HepG2 (cell line): ENCODE measurements around the gene CCL3. TPM values are rescaled to one million over a fixed set of nuclear protein-coding genes. Genes with fewer than 3 reads are reported as not detected.
"Not testable (repeated sequence)": the region's sequence is repeated elsewhere in the genome, so short reads cannot be mapped to it uniquely, and the experiment has no call there.

Experiments used
- ATAC-seq: fragments of 200-7000 bp; cut with Tn5 transposase; 3 replicates; pipeline ENCODE4 v1.9.1; 2020; ENCODE audit warnings: mild to moderate bottlenecking, moderate library complexity
- BruUV-seq: library from RNA; stranded (reverse); fragments of 400-500 nt; replicated peaks from 2 replicates; lab custom pipeline; 2021; lab: Mats Ljungman, UMichigan
- CTCF ChIA-PET: fragments of 300-600 bp; formaldehyde crosslinking; extraction: SDS; loops from one replicate; lab custom pipeline; 2021; ENCODE audit warnings: low total read pairs, inconsistent platforms, low intra/inter-chr PET ratio; lab: Yijun Ruan, JAX
- POLR2A ChIA-PET: fragments of 350-600 bp; sonication (Branson Sonifier 250); formaldehyde crosslinking; loops from one replicate; lab custom pipeline; 2020; ENCODE audit warnings: antibody characterized with exemption, inconsistent platforms; lab: Yijun Ruan, JAX
- DNase-seq: peaks from one replicate; pipeline ENCODE4 v3.0.0-alpha.2; 2015; ENCODE audit warnings: low spot score
- FAIRE-seq: peaks from 3 replicates; lab custom pipeline; 2011; peaks lifted over from hg19 to GRCh38; lab: Jason Lieb, UNC
- H2AFZ ChIP-seq: one replicate; pipeline ENCODE4 v1.6.1; 2011; ENCODE audit warnings: low read length, inconsistent platforms
- H3K27ac ChIP-seq: fragments of 300-600 bp; 3 replicates; pipeline ENCODE4 v1.8.0; 2011; ENCODE audit warnings: mixed run types, mild to moderate bottlenecking, mixed read lengths, low read length, inconsistent platforms; ENCODE audit not compliant: insufficient read depth; ENCODE audit errors: extremely low read length
- H3K27me3 ChIP-seq, 2 experiments: fragments of 200-600 bp in 1 of 2; 2 replicates in 1 of 2; 3 replicates in 1 of 2; pipeline versions ENCODE4 v1.6.0 to v1.8.0; 2011; ENCODE audit warnings: low read length in 2 of 2, mild to moderate bottlenecking in 2 of 2, moderate library complexity in 2 of 2, inconsistent platforms in 1 of 2; ENCODE audit not compliant: insufficient read depth in 2 of 2, control insufficient read depth in 1 of 2
- H3K36me3 ChIP-seq, 2 experiments: fragments of 200-600 bp in 1 of 2; replicated peaks in 1 of 2; 2 replicates in 1 of 2; 3 replicates in 1 of 2; pipeline versions ENCODE4 v1.5.1 to v1.8.0; 2011; ENCODE audit warnings: low read length in 2 of 2, inconsistent platforms in 1 of 2; ENCODE audit not compliant: insufficient read depth in 2 of 2, control insufficient read depth in 1 of 2
- H3K4me1 ChIP-seq: 2 replicates; pipeline ENCODE4 v1.5.1; 2012; ENCODE audit warnings: low read length, inconsistent platforms; ENCODE audit not compliant: insufficient read depth
- H3K4me2 ChIP-seq: 2 replicates; pipeline ENCODE4 v1.6.0; 2011; ENCODE audit warnings: low read depth, low read length, inconsistent platforms
- H3K4me3 ChIP-seq, 3 experiments: fragments of 200-600 bp in 1 of 3; sonication (generic), shearing (Covaris generic) in 1 of 3; replicated peaks in 1 of 3; 2 replicates each; pipeline ENCODE4 v1.5.1; 2011 to 2016; ENCODE audit warnings: low read length in 3 of 3, inconsistent platforms in 2 of 3, low read depth in 2 of 3, mild to moderate bottlenecking in 2 of 3, control low read depth in 1 of 3, mixed read lengths in 1 of 3; ENCODE audit not compliant: insufficient read depth in 1 of 3
- H3K79me2 ChIP-seq: one replicate; pipeline ENCODE4 v1.6.1; 2011; ENCODE audit warnings: low read length, inconsistent platforms; ENCODE audit not compliant: insufficient read depth
- H3K9ac ChIP-seq: 2 replicates; pipeline ENCODE4 v1.6.0; 2011; ENCODE audit warnings: mild to moderate bottlenecking, low read depth, low read length, inconsistent platforms; ENCODE audit not compliant: insufficient read depth
- H3K9me3 ChIP-seq: 2 replicates; pipeline ENCODE4 v1.5.1; 2012; ENCODE audit warnings: mild to moderate bottlenecking, low read length
- H4K20me1 ChIP-seq: 2 replicates; pipeline ENCODE4 v1.6.0; 2011; ENCODE audit warnings: inconsistent platforms, mild to moderate bottlenecking, low read length, moderate library complexity; ENCODE audit not compliant: insufficient read depth
- ATF7 ChIP-seq, 2 experiments: fragments of 450-650 bp in 1 of 2; sonication (generic) in 1 of 2; formaldehyde crosslinking in 1 of 2; IDR thresholded peaks; 2 replicates each; pipeline versions ENCODE4 v1.4.0 to v1.6.1; 2016 to 2020; ENCODE audit warnings: antibody characterized with exemption in 1 of 2, mild to moderate bottlenecking in 1 of 2, missing genetic modification reagents in 1 of 2
- GTF2F1 ChIP-seq: fragments of 150-350 bp; IDR thresholded peaks from 2 replicates; pipeline ENCODE4 v1.6.1; 2014; ENCODE audit warnings: low read length
- PHB2 ChIP-seq: fragments of 450-650 bp; IDR thresholded peaks from 2 replicates; pipeline ENCODE4 v1.6.1; 2018; ENCODE audit not compliant: partially characterized antibody
- TGIF2 ChIP-seq: IDR thresholded peaks from 2 replicates; pipeline ENCODE4 v1.6.1; 2016; ENCODE audit warnings: control low read depth, missing compliant biosample characterization
- ZMYM4 ChIP-seq: sonication (generic); formaldehyde crosslinking; IDR thresholded peaks from 2 replicates; pipeline ENCODE4 v1.8.1; 2023; ENCODE audit warnings: mild to moderate bottlenecking, missing genetic modification reagents
- ZNF263 ChIP-seq: sonication (generic); formaldehyde crosslinking; IDR thresholded peaks from 2 replicates; pipeline ENCODE4 v1.4.0; 2020; ENCODE audit warnings: missing genetic modification reagents
- ZNF83 ChIP-seq: sonication (generic); formaldehyde crosslinking; IDR thresholded peaks from 2 replicates; pipeline ENCODE4 v1.4.0; 2020; ENCODE audit warnings: missing genetic modification reagents, mild to moderate bottlenecking, borderline replicate concordance
- WGBS: methylation state at CpG from one replicate; pipeline ENCODE4 v1.1.6; 2017; ENCODE audit warnings: low lambda C conversion rate; 5-methylcytosine and 5-hydroxymethylcytosine counted together
- in situ Hi-C: cut with HindIII; loops from 2 replicates; pipeline ENCODE4 v1.10.0; 2017; ENCODE audit warnings: low pct_unique_long_range_greater_than_20kb; ENCODE audit not compliant: extremely low pct_ligation_motif_present
- intact Hi-C: fragments of 100-400 bp; cut with micrococcal nuclease; formaldehyde crosslinking; loops from one replicate; pipeline ENCODE4 v1.10.0; 2022; ENCODE audit not compliant: unreplicated experiment
- polyA plus RNA-seq, 8 experiments: library from polyadenylated mRNA; depleted of rRNA in 3 of 8; stranded (reverse) in 7 of 8; unstranded in 1 of 8; fragments of >200 nt; fragmentation: Illumina TruSeq in 4 of 8; extraction: Trizol in 4 of 8; gene quantifications; 2 replicates each; pipeline versions ENCODE4 v1.2.1 to v1.2.3, GENCODE V29; 2011 to 2016; ENCODE audit warnings: low read depth in 4 of 8, missing spikeins in 1 of 8, mixed read lengths in 1 of 8; ENCODE audit not compliant: insufficient read depth in 1 of 8
- total RNA-seq, 5 experiments: library from RNA; depleted of rRNA; stranded (reverse); fragments of >200 nt; fragmentation: Illumina TruSeq; extraction: Trizol; gene quantifications; 2 replicates each; pipeline ENCODE4 v1.2.3, GENCODE V29; 2016; ENCODE audit warnings: low read depth in 1 of 5
- TF ChIP-seq, protein P1 (sequence below): sonication (generic); formaldehyde crosslinking; IDR thresholded peaks from 2 replicates; pipeline ENCODE4 v1.8.1; 2023; ENCODE audit warnings: mild to moderate bottlenecking, missing genetic modification reagents

Gene CCL3
- total and polyA plus RNA-seq, 2 of the 13 experiments (the other 11 are each of a cell fraction or from before 2014, with no cell fraction given): not detected

DNA sequence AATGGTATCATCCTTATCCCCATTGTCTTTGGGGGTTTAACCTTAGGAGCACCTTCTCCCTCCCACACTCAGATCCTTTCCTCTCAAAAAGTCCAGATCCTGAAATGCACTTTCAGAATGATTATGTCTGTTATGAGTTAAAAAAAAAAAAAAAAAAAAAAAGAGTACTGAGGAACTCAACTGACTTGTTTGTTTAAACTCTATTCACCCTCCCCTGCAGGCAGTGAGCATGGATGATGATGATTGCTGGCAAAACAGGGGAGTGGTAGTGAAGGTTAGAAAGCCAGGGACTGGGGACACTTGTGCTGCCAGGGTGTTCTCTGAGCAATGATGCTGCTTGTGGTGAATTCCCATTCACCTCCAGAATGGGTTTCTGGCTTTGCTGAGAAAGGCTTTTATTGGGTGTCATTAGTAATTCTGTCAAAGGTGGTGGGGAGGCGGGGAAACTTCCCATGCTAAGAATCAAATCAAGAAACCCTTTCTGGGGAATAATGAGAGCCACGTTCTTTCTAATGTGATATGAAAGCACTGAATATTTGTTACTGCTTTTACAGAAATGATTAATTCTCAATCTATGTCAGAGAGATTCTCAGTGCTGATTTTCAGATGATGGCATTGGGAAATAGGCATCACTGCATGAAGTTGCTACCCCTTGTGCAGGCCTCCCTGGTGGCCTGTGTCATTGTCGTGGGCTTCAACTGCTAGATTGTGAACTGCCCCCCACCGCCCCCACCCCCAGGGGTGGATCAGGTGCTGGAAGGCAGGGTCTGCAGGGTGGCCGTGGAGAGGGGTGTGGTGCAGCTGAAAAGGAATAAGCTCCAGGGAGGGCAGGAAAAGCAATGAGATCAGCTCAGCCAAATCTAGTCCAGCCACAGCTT lies 27.8 kb upstream of the CCL3 start:
- Histone ChIP-seq H3K4me2 (no peak overlapping the region), H3K9me3 (no peaks in the 10 kb centered on the region)
- ATAC-seq (no peak), DNase-seq (no peak)
- TF ChIP-seq ZNF263 (CRISPR knock-in tag): no peak
- TF ChIP-seq GTF2F1: no peak
- no peak for TF ChIP-seq ZMYM4 (CRISPR knock-in tag)
- no peak for TF ChIP-seq PHB2
- no peak for TF ChIP-seq ZNF83 (CRISPR knock-in tag)
- TF ChIP-seq TGIF2 (CRISPR knock-in tag): no peak
- TF ChIP-seq, protein P1, sequence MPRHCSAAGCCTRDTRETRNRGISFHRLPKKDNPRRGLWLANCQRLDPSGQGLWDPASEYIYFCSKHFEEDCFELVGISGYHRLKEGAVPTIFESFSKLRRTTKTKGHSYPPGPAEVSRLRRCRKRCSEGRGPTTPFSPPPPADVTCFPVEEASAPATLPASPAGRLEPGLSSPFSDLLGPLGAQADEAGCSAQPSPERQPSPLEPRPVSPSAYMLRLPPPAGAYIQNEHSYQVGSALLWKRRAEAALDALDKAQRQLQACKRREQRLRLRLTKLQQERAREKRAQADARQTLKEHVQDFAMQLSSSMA: no peak
- TF ChIP-seq, all 625 proteins: peak for 0
- WGBS: 11% methylated on average over 5 of the region's 5 CpGs
- in situ Hi-C loops: no loop called here
- ChIA-PET POLR2A (no interaction called here), CTCF (no interaction called here)
- H3K27me3 ChIP-seq: no peaks in the 10 kb centered on the region
- FAIRE-seq: no peak
- H2AFZ ChIP-seq: no peak overlapping the region
- no peaks in the 10 kb centered on the region for H3K36me3 ChIP-seq
- BruUV-seq: no TSS peak
- intact Hi-C loops: no loop called here
- H3K79me2 ChIP-seq: no peaks in the 10 kb centered on the region
- no peak overlapping the region for H3K27ac ChIP-seq
- H4K20me1 ChIP-seq: no peaks in the 10 kb centered on the region
- H3K4me1 ChIP-seq: no peaks in the 10 kb centered on the region
- H3K9ac ChIP-seq: no peak overlapping the region
- no peak overlapping the region for H3K4me3 ChIP-seq

DNA sequence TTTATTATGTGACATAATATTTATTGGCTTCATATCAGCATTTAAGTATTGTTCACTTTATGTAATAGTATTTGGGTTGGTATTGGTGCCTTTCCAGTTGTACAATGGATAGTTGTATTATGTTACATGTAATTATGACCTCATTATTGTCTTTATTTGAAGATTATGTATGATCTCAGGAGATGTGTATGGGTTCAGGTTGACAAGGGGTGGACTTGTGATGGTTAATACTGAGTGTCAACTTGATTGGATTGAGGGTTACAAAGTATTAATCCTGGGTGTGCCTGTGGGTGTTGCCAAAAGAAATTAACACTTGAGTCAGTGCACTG lies 25.7 kb upstream of the CCL3 start:
- H2AFZ ChIP-seq; H3K36me3 ChIP-seq; ATAC-seq; H3K9me3 ChIP-seq; POLR2A ChIA-PET; H3K27ac ChIP-seq; H3K79me2 ChIP-seq; H3K4me1 ChIP-seq; FAIRE-seq; H3K4me2 ChIP-seq; BruUV-seq; H3K9ac ChIP-seq; intact Hi-C loops; CTCF ChIA-PET; DNase-seq; in situ Hi-C loops; H4K20me1 ChIP-seq; H3K4me3 ChIP-seq; H3K27me3 ChIP-seq; TF ChIP-seq ATF7 (CRISPR knock-in tag; IDR thresholded peaks at IDR 0.05): not testable (repeated sequence)
- peak; percentile 67 for TF ChIP-seq ATF7 (IDR thresholded peaks at IDR 0.05)

DNA sequence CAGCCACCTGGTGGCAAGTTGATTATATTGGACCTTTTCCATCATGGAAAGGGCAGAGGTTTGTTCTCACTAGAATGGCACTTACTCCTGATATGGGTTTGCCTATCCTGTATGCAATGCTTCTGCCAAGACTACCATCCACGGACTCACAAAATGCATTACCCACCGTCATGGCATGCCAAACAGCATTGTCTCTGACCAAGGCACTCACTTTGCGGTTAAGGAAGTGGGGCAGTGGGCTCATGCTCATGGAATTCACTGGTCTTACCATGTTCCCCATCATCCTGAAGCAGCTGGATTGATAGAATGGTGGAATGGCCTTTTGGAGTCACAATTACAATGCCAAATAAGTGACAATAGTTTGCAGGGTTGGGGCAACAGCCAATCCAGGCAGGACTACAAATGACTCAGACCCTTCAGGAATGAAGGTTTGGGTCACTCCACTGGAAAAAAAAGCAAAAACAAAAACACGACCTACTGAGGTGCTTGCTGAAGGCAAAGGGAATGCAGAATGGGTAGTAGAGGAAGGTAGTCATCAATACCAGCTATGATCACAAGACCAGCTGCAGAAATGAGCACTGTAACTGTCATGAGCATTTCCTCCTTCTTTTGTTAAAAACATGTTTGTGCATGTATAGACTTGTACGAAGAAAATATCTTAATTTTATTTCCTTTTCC lies 25.2 kb upstream of the CCL3 start:
- H3K4me3 ChIP-seq, intact Hi-C loops, FAIRE-seq, H3K27me3 ChIP-seq, H3K4me1 ChIP-seq, H3K27ac ChIP-seq, H3K9me3 ChIP-seq, in situ Hi-C loops, BruUV-seq, H4K20me1 ChIP-seq, DNase-seq, H3K79me2 ChIP-seq, CTCF ChIA-PET, H2AFZ ChIP-seq, H3K9ac ChIP-seq, H3K36me3 ChIP-seq, ATAC-seq, POLR2A ChIA-PET, H3K4me2 ChIP-seq: not testable (repeated sequence)
- 2% methylated on average over 5 of the region's 5 CpGs for WGBS
